ENCODE results near the gene GNAT2.

The GNAT2 gene

DNA sequence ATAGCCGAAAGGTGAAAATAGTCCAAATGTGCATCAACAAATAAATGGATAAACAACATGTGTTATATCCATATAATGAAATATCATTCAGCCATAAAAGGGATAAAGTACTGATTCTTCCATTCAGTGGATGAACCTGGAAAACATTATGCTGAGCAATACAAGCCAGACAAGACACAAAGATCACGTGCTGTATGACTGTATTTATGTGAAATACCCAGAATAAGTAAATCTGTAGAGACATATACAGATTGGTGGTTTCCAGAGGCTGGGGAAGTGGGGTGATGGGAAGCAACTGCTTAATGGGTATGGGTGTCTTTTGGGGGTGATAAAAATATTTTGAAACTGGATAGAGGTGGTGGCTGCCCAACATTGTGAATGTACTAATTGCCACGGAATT lies 23.2 kb upstream of the GNAT2 start:
- whole genome bisulfite sequencing, 2 experiments: 74 to 87% methylated on average over 2 of the region's 3 CpGs
- Histone ChIP-seq H3K27me3 (ENCODE audit: control insufficient read depth, insufficient read depth, low read length, poor library complexity, severe bottlenecking) (peaks cover 8% of the 10 kb centered on the region), H3K9me3 (ENCODE audit: control insufficient read depth, low read length) (no peaks in the 10 kb centered on the region), H3K4me3 (ENCODE audit: insufficient read depth, low read depth, low read length) (no peak overlapping the region), H3K36me3 (ENCODE audit: control insufficient read depth, insufficient read depth, low read length) (no peaks in the 10 kb centered on the region), H3K4me1 (ENCODE audit: control insufficient read depth, insufficient read depth, low read length) (peaks cover 9% of the 10 kb centered on the region), H3K27ac (ENCODE audit: insufficient read depth, low read depth, low read length, poor library complexity, severe bottlenecking) (no peak overlapping the region)

DNA sequence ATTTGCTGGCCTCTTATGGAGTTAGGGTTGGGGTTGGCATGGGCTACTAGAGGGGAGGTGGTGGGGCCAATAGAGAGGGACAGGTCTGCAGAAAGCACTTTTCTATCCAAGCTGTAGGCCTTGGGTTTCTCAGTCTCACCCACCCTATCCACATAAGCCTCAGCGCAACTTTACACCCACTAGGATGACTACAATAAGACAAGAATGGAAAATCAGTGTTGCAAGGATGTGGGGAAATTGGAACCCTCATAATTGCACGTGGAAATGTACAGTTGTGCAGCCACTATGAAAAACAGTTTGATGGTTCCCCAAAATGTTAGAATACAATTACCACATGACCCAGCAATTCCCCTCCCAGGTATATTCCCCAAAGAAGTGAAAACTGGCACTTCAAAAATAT lies 22.4 kb upstream of the GNAT2 start:
- Histone ChIP-seq H3K27ac (ENCODE audit: insufficient read depth, low read depth, low read length, poor library complexity, severe bottlenecking) (no peak overlapping the region), H3K4me1 (ENCODE audit: control insufficient read depth, insufficient read depth, low read length) (peaks cover 9% of the 10 kb centered on the region), H3K27me3 (ENCODE audit: control insufficient read depth, insufficient read depth, low read length, poor library complexity, severe bottlenecking) (peaks cover 8% of the 10 kb centered on the region), H3K4me3 (ENCODE audit: insufficient read depth, low read depth, low read length) (no peak overlapping the region), H3K9me3 (ENCODE audit: control insufficient read depth, low read length) (no peaks in the 10 kb centered on the region), H3K36me3 (ENCODE audit: control insufficient read depth, insufficient read depth, low read length) (no peaks in the 10 kb centered on the region)
- 60 to 88% methylated on average over 1 to 2 of the region's 2 CpGs for WGBS, 2 experiments

DNA sequence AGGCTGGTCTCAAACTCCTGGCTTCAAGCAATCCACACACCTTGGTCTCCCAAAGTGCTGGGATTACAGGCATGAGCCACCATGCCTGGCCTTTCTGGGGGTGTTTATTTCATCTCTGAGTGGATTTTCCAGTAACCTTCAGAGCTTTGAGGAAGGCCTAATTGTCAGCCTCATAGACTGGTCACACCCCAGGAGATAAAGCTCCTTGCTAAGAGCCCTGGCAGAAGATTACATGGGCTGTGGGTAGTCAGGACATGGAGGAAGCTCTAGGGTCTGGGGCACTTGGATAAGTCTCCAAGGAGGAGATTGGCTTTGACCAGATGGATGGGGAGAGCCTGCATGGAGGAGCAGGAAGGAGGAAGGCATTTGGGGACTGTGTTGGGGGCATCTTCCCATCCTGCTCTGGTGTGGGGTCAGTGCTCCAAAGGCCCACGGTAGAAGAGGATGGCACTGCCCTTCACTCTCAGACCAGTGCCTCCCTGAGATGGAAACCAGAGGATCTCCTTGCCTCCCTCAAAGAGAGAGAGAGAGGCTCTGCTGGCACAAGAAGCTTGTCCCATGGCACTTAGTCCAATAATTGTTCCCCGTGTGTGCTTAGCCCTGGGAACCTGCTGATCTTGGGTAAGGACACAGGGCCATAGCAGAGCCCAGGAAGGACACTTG lies 21.8 kb upstream of the GNAT2 start:
- Histone ChIP-seq H3K36me3 (ENCODE audit: control insufficient read depth, insufficient read depth, low read length) (no peaks in the 10 kb centered on the region), H3K4me1 (ENCODE audit: control insufficient read depth, insufficient read depth, low read length) (peaks cover 15% of the 10 kb centered on the region), H3K4me3 (ENCODE audit: insufficient read depth, low read depth, low read length) (no peak overlapping the region), H3K27me3 (ENCODE audit: control insufficient read depth, insufficient read depth, low read length, poor library complexity, severe bottlenecking) (peaks cover 8% of the 10 kb centered on the region), H3K9me3 (ENCODE audit: control insufficient read depth, low read length) (no peaks in the 10 kb centered on the region), H3K27ac (ENCODE audit: insufficient read depth, low read depth, low read length, poor library complexity, severe bottlenecking) (no peak overlapping the region)
- 83 to 86% methylated on average over 2 of the region's 2 CpGs for WGBS, 2 experiments

- 42 to 44% methylated on average over 5 of the region's 5 CpGs for WGBS, 2 experiments
- no peak overlapping the region for H3K4me3 ChIP-seq (ENCODE audit: insufficient read depth, low read depth, low read length)
These were observed 21.0 kb upstream of the GNAT2 start for GRCh38 chr1:109640285-109640865.

DNA sequence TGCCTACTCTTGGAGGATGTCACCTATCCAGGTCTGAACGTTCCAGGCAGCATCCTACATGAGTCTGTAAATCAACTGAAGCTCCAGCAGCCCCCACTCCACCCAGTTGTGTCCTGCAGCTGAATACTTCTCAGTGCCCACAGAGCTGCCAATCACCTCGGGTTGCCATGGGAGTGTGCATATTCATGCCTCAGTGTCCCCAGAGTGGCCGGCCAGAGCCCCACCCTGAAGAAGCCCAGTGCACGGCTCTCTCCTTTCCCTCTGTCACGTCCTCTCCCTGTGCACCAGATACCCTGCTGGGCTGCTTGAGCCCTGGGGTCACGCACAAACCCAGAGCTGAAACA lies 20.4 kb upstream of the GNAT2 start:
- peaks cover 8% of the 10 kb centered on the region for H3K27me3 ChIP-seq (ENCODE audit: control insufficient read depth, insufficient read depth, low read length, poor library complexity, severe bottlenecking)
- 63 to 66% methylated on average over 6 of the region's 6 CpGs for WGBS, 2 experiments
- no peaks in the 10 kb centered on the region for H3K36me3 ChIP-seq (ENCODE audit: control insufficient read depth, insufficient read depth, low read length)
- H3K27ac ChIP-seq (ENCODE audit: insufficient read depth, low read depth, low read length, poor library complexity, severe bottlenecking): no peak overlapping the region
- no peaks in the 10 kb centered on the region for H3K9me3 ChIP-seq (ENCODE audit: control insufficient read depth, low read length)
- peaks cover 19% of the 10 kb centered on the region for H3K4me1 ChIP-seq (ENCODE audit: control insufficient read depth, insufficient read depth, low read length)
- no peak overlapping the region for H3K4me3 ChIP-seq (ENCODE audit: insufficient read depth, low read depth, low read length)

More at GRCh38 chr1:109640285-109640865, 21.0 kb upstream of the GNAT2 start:
- no peaks in the 10 kb centered on the region for H3K36me3 ChIP-seq (ENCODE audit: control insufficient read depth, insufficient read depth, low read length)
- peaks cover 19% of the 10 kb centered on the region for H3K4me1 ChIP-seq (ENCODE audit: control insufficient read depth, insufficient read depth, low read length)
- peaks cover 8% of the 10 kb centered on the region for H3K27me3 ChIP-seq (ENCODE audit: control insufficient read depth, insufficient read depth, low read length, poor library complexity, severe bottlenecking)
- no peak overlapping the region for H3K27ac ChIP-seq (ENCODE audit: insufficient read depth, low read depth, low read length, poor library complexity, severe bottlenecking)
- H3K9me3 ChIP-seq (ENCODE audit: control insufficient read depth, low read length): no peaks in the 10 kb centered on the region

GRCh38 chr1:109639063-109639840 lies 19.8 kb upstream of the GNAT2 start:
- H3K27me3 ChIP-seq (ENCODE audit: control insufficient read depth, insufficient read depth, low read length, poor library complexity, severe bottlenecking): peaks cover 8% of the 10 kb centered on the region
- H3K36me3 ChIP-seq (ENCODE audit: control insufficient read depth, insufficient read depth, low read length): no peaks in the 10 kb centered on the region
- H3K27ac ChIP-seq (ENCODE audit: insufficient read depth, low read depth, low read length, poor library complexity, severe bottlenecking): no peak overlapping the region
- no peak overlapping the region for H3K4me3 ChIP-seq (ENCODE audit: insufficient read depth, low read depth, low read length)
- 90 to 91% methylated on average over 9 of the region's 9 CpGs for WGBS, 2 experiments
- H3K9me3 ChIP-seq (ENCODE audit: control insufficient read depth, low read length): no peaks in the 10 kb centered on the region
- peaks cover 19% of the 10 kb centered on the region for H3K4me1 ChIP-seq (ENCODE audit: control insufficient read depth, insufficient read depth, low read length)

DNA sequence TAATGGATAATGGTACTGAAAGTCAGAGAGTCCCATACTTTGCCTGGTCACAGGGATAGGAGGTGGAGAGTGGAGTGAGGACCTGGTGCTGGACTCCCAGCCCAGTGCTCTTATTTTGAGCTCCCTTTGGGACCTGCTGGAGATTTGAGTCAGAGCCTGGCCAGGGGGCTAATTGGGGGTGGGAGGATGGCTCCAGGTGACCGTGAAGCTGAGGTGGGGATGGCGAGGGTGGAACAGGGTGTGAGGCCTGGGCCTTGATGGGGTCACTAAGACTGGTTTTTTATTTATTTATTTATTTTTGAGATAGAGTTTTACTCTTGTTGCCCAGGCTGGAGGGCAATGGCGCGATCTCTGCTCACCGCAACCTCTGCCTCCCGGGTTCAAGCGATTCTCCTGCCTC lies 18.0 kb upstream of the GNAT2 start:
- peaks cover 23% of the 10 kb centered on the region for H3K4me1 ChIP-seq (ENCODE audit: control insufficient read depth, insufficient read depth, low read length)
- H3K27ac ChIP-seq (ENCODE audit: insufficient read depth, low read depth, low read length, poor library complexity, severe bottlenecking): no peak overlapping the region
- H3K27me3 ChIP-seq (ENCODE audit: control insufficient read depth, insufficient read depth, low read length, poor library complexity, severe bottlenecking): peaks cover under 1% of the 10 kb centered on the region
- no peak overlapping the region for H3K4me3 ChIP-seq (ENCODE audit: insufficient read depth, low read depth, low read length)
- H3K36me3 ChIP-seq (ENCODE audit: control insufficient read depth, insufficient read depth, low read length): no peaks in the 10 kb centered on the region
- WGBS, 2 experiments: 89 to 96% methylated on average over 7 of the region's 7 CpGs
- no peaks in the 10 kb centered on the region for H3K9me3 ChIP-seq (ENCODE audit: control insufficient read depth, low read length)

DNA sequence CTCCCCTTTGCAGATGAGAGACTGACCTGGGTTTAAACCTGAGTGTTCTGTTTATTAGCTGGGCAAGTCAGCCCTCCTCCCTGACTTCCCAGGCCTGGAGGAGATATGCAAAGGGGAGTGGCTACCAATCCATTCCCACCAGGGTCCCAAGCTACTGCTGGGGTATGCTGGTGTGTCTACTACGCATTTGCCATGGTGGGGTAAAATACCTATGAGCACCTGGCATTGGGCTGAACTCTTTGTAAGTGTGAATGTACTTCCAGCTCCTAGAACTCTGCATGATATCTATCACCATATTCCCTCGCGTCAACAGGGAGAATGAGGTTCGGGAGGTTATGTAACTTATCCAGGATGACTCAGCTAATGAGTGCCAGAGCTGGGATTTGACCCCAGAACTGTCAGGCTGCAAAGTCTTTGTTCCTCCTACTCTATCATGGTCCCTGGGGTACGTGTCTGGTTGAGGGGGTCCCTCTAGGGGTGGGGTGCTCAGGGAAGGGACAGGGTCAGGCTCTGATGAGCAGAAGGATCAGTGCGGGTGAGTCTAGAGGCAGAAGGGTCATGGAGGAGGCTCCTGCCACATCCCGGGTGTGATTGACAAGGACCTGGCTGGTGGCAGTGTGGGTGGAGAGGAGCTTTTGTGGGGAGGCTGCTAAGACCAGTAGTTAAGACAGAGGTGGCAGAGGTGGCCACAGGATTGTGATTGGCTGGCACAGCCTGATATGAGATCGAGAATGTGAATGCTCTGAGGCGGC lies 17.0 kb upstream of the GNAT2 start:
- 66 to 79% methylated on average over 9 of the region's 9 CpGs for WGBS, 2 experiments
- Histone ChIP-seq H3K27ac (ENCODE audit: insufficient read depth, low read depth, low read length, poor library complexity, severe bottlenecking) (peak overlapping the region; percentile 4), H3K27me3 (ENCODE audit: control insufficient read depth, insufficient read depth, low read length, poor library complexity, severe bottlenecking) (no peaks in the 10 kb centered on the region), H3K36me3 (ENCODE audit: control insufficient read depth, insufficient read depth, low read length) (no peaks in the 10 kb centered on the region), H3K9me3 (ENCODE audit: control insufficient read depth, low read length) (no peaks in the 10 kb centered on the region), H3K4me3 (ENCODE audit: insufficient read depth, low read depth, low read length) (no peak overlapping the region), H3K4me1 (ENCODE audit: control insufficient read depth, insufficient read depth, low read length) (peaks cover 25% of the 10 kb centered on the region)

GRCh38 chr1:109635862-109636200 lies 16.4 kb upstream of the GNAT2 start:
- H3K4me1 ChIP-seq (ENCODE audit: control insufficient read depth, insufficient read depth, low read length): peaks cover 25% of the 10 kb centered on the region
- no peak overlapping the region for H3K4me3 ChIP-seq (ENCODE audit: insufficient read depth, low read depth, low read length)
- H3K9me3 ChIP-seq (ENCODE audit: control insufficient read depth, low read length): no peaks in the 10 kb centered on the region
- no peaks in the 10 kb centered on the region for H3K27me3 ChIP-seq (ENCODE audit: control insufficient read depth, insufficient read depth, low read length, poor library complexity, severe bottlenecking)
- WGBS, 2 experiments: 70 to 75% methylated on average over 2 of the region's 2 CpGs
- no peaks in the 10 kb centered on the region for H3K36me3 ChIP-seq (ENCODE audit: control insufficient read depth, insufficient read depth, low read length)
- H3K27ac ChIP-seq (ENCODE audit: insufficient read depth, low read depth, low read length, poor library complexity, severe bottlenecking): no peak overlapping the region

Measured in ectodermal cell (in vitro differentiated cells).